Neural progenitor cell (in vitro differentiated cells): ENCODE measurements around the gene SDR39U1. TPM values are rescaled to one million over a fixed set of nuclear protein-coding genes. Genes with fewer than 3 reads are reported as not detected.

Experiments used
- DNase-seq: peaks from one replicate; pipeline ENCODE4 v3.0.0-alpha.2; 2016; ENCODE audit warnings: low spot score
- H2AFZ ChIP-seq: fragments of 200-600 bp; sonication (generic); replicated peaks from 2 replicates; pipeline ENCODE4 v1.6.1; 2016; ENCODE audit warnings: antibody characterized with exemption
- H3F3A ChIP-seq: fragments of 200-600 bp; sonication (generic); 2 replicates; pipeline ENCODE4 v1.6.1; 2016; ENCODE audit warnings: antibody characterized with exemption, low read depth
- H3K27ac ChIP-seq: fragments of 200-600 bp; sonication (generic); 2 replicates; pipeline ENCODE4 v1.5.1; 2016; ENCODE audit warnings: mild to moderate bottlenecking
- H3K27me3 ChIP-seq: fragments of 200-600 bp; sonication (generic); 2 replicates; pipeline ENCODE4 v1.6.1; 2016; ENCODE audit warnings: mild to moderate bottlenecking, moderate library complexity
- H3K36me3 ChIP-seq: fragments of 200-600 bp; sonication (generic); 2 replicates; pipeline ENCODE4 v1.5.1; 2016
- H3K4me1 ChIP-seq: fragments of 200-600 bp; sonication (generic); 2 replicates; pipeline ENCODE4 v1.6.1; 2016; ENCODE audit warnings: mixed run types
- H3K4me2 ChIP-seq: fragments of 200-600 bp; sonication (generic); 2 replicates; pipeline ENCODE4 v1.6.1; 2016
- H3K4me3 ChIP-seq: fragments of 200-600 bp; sonication (generic); 2 replicates; pipeline ENCODE4 v1.5.1; 2016
- H3K79me2 ChIP-seq: fragments of 200-600 bp; sonication (generic); 2 replicates; pipeline ENCODE4 v1.6.1; 2016; ENCODE audit warnings: low read depth
- H3K9ac ChIP-seq: fragments of 200-600 bp; sonication (generic); 2 replicates; pipeline ENCODE4 v1.6.1; 2016
- H3K9me3 ChIP-seq: fragments of 200-600 bp; sonication (generic); 2 replicates; pipeline ENCODE4 v1.5.1; 2016; ENCODE audit warnings: low read depth
- H4K20me1 ChIP-seq: fragments of 200-600 bp; sonication (generic); 2 replicates; pipeline ENCODE4 v1.6.1; 2016; ENCODE audit warnings: low read depth
- H3K27ac Mint-ChIP-seq: 3 replicates; pipeline ENCODE4 v1.8.0; 2021; ENCODE audit warnings: mixed read lengths
- H3K27me3 Mint-ChIP-seq: 2 replicates; pipeline ENCODE4 v1.8.0; 2022; ENCODE audit warnings: low read depth, mild to moderate bottlenecking, inconsistent platforms, moderate library complexity, mixed read lengths; ENCODE audit not compliant: insufficient read depth
- H3K36me3 Mint-ChIP-seq: 3 replicates; pipeline ENCODE4 v1.8.0; 2021; ENCODE audit warnings: mixed read lengths
- H3K4me1 Mint-ChIP-seq: 3 replicates; pipeline ENCODE4 v1.8.0; 2021; ENCODE audit warnings: mixed read lengths
- H3K4me3 Mint-ChIP-seq: 3 replicates; pipeline ENCODE4 v1.8.0; 2021; ENCODE audit warnings: mild to moderate bottlenecking, moderate library complexity, mixed read lengths
- H3K9me3 Mint-ChIP-seq: 3 replicates; pipeline ENCODE4 v1.8.0; 2020; ENCODE audit warnings: mixed read lengths
- EZH2 ChIP-seq: fragments of 200-600 bp; sonication (generic); IDR thresholded peaks from 2 replicates; pipeline ENCODE4 v1.6.1; 2017; ENCODE audit warnings: antibody characterized with exemption, mild to moderate bottlenecking, moderate library complexity
- EZH2phosphoT487 ChIP-seq: fragments of 200-600 bp; sonication (generic); IDR thresholded peaks from 2 replicates; pipeline ENCODE4 v1.6.1; 2017; ENCODE audit warnings: antibody characterized with exemption
- total RNA-seq: library from RNA; depleted of rRNA; stranded (reverse); fragments of >200 nt; gene quantifications from 2 replicates; pipeline ENCODE4 v1.2.3, GENCODE V29; 2015; ENCODE audit warnings: low replicate concordance
- TF ChIP-seq, protein P1 (sequence below): fragments of 200-600 bp; sonication (generic); IDR thresholded peaks from 2 replicates; pipeline ENCODE4 v1.5.1; 2017; ENCODE audit warnings: antibody characterized with exemption, mild to moderate bottlenecking

SDR39U1 gene
- total RNA-seq, 1 donor from 2014 or later: 19.0 TPM

DNA sequence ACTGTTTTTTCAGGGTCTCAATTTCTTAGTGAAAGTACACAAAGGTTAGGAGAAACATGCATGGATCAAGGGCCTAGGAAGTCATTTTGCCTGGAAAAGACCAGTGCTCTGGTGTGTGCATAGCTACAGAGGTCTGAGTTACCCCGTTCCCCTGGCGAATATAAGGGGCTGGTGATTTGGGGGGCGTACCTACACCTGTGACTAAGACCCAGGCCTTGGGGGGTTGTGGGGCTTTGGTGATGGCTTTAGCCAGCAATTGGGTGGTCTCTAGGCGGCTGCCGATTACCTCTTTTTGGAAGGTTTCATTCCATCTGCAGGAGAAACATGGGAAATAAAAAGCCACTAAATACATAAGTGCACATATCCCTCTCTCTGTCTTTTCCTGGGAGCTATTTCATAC, 1.1 kb downstream of the SDR39U1 start:
- H3K9me3 ChIP-seq: no peaks in the 10 kb centered on the region
- H2AFZ ChIP-seq: no peak overlapping the region
- no peak for DNase-seq
- H3K9ac ChIP-seq: no peak overlapping the region
- peak overlapping the region; percentile 75 for H3K4me3 ChIP-seq
- no peaks in the 10 kb centered on the region for H3K36me3 ChIP-seq
- peaks cover 22% of the 10 kb centered on the region for H3F3A ChIP-seq
- H3K4me1 Mint-ChIP-seq: peaks cover 15% of the 10 kb centered on the region
- H3K4me1 ChIP-seq: peaks cover 9% of the 10 kb centered on the region
- peaks cover 16% of the 10 kb centered on the region for H3K36me3 Mint-ChIP-seq
- H3K27ac Mint-ChIP-seq: peak overlapping the region; percentile 83
- H3K79me2 ChIP-seq: peaks cover 21% of the 10 kb centered on the region
- peaks cover 11% of the 10 kb centered on the region for H3K27me3 Mint-ChIP-seq
- peak overlapping the region; percentile 91 for H3K4me3 Mint-ChIP-seq
- peak overlapping the region; percentile 88 for H3K4me2 ChIP-seq
- no peaks in the 10 kb centered on the region for H3K27me3 ChIP-seq
- H3K9me3 Mint-ChIP-seq: no peaks in the 10 kb centered on the region
- TF ChIP-seq EZH2phosphoT487: no peak
- no peak for TF ChIP-seq EZH2
- TF ChIP-seq, protein P1, sequence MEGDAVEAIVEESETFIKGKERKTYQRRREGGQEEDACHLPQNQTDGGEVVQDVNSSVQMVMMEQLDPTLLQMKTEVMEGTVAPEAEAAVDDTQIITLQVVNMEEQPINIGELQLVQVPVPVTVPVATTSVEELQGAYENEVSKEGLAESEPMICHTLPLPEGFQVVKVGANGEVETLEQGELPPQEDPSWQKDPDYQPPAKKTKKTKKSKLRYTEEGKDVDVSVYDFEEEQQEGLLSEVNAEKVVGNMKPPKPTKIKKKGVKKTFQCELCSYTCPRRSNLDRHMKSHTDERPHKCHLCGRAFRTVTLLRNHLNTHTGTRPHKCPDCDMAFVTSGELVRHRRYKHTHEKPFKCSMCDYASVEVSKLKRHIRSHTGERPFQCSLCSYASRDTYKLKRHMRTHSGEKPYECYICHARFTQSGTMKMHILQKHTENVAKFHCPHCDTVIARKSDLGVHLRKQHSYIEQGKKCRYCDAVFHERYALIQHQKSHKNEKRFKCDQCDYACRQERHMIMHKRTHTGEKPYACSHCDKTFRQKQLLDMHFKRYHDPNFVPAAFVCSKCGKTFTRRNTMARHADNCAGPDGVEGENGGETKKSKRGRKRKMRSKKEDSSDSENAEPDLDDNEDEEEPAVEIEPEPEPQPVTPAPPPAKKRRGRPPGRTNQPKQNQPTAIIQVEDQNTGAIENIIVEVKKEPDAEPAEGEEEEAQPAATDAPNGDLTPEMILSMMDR: no peak
- no peak overlapping the region for H3K27ac ChIP-seq
- H4K20me1 ChIP-seq: peaks cover 14% of the 10 kb centered on the region

DNA sequence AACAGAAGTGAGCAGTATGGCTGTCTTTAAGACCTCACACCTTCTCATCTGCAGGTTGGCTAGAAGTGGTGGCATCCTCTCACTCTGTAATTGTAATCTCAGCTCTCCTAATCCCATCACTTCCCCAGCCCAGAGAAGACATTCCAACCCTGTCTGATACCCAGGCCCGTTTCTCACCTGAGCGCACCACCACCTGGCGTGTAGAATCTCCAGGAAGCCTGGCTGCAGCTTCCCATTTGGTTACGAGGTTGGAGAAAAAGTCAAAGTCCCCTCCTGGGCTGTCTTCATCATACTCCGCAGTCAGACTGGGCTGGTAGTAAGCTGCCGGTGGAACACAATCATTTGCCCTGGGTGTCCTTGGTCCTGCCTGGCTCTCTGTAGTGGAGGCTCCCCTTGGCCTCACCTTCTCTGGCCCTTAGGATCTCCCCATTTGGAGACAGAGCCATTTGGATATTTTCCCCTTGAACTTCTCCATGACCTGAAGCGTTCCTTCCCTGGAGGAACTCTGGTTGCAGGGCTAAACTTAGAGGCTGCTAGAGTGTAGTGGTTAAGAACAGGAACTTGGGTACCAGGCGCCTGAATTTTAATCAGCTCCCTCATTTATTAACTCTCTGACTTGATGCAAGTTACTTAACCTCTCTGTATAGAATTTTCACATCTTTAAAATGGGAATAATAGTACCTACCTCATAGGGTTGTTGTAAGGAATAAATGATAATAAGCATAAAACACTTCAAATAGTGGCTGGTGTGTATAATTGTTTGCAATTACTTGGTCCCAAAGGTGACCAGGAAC, 1.8 kb downstream of the SDR39U1 start:
- Histone ChIP-seq H3K4me3 (no peak overlapping the region), H3F3A (peaks cover 26% of the 10 kb centered on the region), H2AFZ (no peak overlapping the region), H3K9me3 (no peaks in the 10 kb centered on the region), H3K36me3 (no peaks in the 10 kb centered on the region), H3K4me1 (peaks cover 9% of the 10 kb centered on the region), H3K27ac (no peak overlapping the region), H3K27me3 (no peaks in the 10 kb centered on the region), H3K4me2 (peak overlapping the region; percentile 88), H3K9ac (no peak overlapping the region), H4K20me1 (peaks cover 18% of the 10 kb centered on the region), H3K79me2 (peaks cover 21% of the 10 kb centered on the region)
- H3K9me3 Mint-ChIP-seq: no peaks in the 10 kb centered on the region
- H3K27me3 Mint-ChIP-seq: peaks cover 11% of the 10 kb centered on the region
- TF ChIP-seq EZH2 (no peak), EZH2phosphoT487 (no peak)
- TF ChIP-seq, protein P1: no peak
- peaks cover 16% of the 10 kb centered on the region for H3K36me3 Mint-ChIP-seq
- H3K4me1 Mint-ChIP-seq: peaks cover 15% of the 10 kb centered on the region
- peak overlapping the region; percentile 91 for H3K4me3 Mint-ChIP-seq
- H3K27ac Mint-ChIP-seq: no peak overlapping the region
- no peak for DNase-seq

DNA sequence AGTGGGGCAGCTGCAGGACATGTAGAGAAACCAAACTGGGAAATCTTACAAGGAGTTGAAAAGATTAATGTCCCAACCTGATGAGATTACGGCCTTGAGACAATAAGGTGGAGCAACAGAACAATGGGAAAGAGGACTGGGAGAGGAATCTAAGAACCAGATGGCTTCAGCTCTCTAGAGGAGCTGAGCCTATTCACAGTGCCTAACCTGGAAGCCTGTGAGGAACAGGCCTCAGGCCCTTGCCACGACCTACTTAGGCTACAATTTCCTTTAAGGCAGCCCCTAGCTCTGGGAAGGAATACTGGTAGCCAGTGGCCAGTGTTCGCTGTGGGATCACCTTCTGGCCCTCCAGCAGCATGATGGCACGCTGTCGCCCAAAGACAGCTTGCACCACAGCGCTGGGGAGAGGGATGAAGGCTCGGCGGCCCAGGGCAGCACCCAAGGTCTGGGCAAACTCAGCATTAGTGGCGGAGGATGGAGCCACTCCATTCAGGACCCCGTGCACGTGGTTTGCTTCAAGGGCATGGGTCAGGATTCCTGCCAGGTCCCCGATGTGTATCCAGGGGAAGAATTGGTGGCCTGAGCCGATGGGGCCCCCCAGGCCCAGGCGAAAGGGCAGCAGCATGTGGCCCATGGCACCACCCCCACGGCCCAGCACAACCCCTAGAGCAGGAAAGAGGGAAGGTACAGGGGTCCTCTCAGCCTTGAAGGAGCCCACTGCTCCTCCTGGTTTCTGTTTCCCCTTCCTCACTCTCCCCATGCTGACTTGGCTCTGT, 2.6 kb downstream of the SDR39U1 start:
- no peaks in the 10 kb centered on the region for H3K27me3 ChIP-seq

More for the DNA sequence above, 2.6 kb downstream of the SDR39U1 start:
- H3K36me3 Mint-ChIP-seq: peaks cover 16% of the 10 kb centered on the region
- H3K79me2 ChIP-seq: peaks cover 21% of the 10 kb centered on the region
- DNase-seq: no peak
- no peak overlapping the region for H3K9ac ChIP-seq
- H3K4me1 ChIP-seq: peaks cover 9% of the 10 kb centered on the region
- no peak overlapping the region for H3K27ac Mint-ChIP-seq
- no peak overlapping the region for H3K4me3 Mint-ChIP-seq
- no peak overlapping the region for H3K4me3 ChIP-seq
- no peaks in the 10 kb centered on the region for H3K9me3 Mint-ChIP-seq
- H2AFZ ChIP-seq: no peak overlapping the region
- H3K4me1 Mint-ChIP-seq: peaks cover 15% of the 10 kb centered on the region
- no peaks in the 10 kb centered on the region for H3K36me3 ChIP-seq
- H3K27ac ChIP-seq: no peak overlapping the region
- no peaks in the 10 kb centered on the region for H3K9me3 ChIP-seq
- H3F3A ChIP-seq: peaks cover 27% of the 10 kb centered on the region
- TF ChIP-seq EZH2phosphoT487 (no peak), EZH2 (no peak)
- TF ChIP-seq, protein P1: no peak
- H4K20me1 ChIP-seq: peaks cover 18% of the 10 kb centered on the region
- no peak overlapping the region for H3K4me2 ChIP-seq
- H3K27me3 Mint-ChIP-seq: peaks cover 11% of the 10 kb centered on the region
